CD14-positive monocyte (primary cell): ENCODE results near the gene LRRC1. TPM values are rescaled to one million over a fixed set of nuclear protein-coding genes. Genes with fewer than 3 reads are reported as not detected.

Source experiments
- DNase-seq, 3 donors: peaks; one replicate each; pipeline ENCODE4 v3.0.0-alpha.2; 2011 to 2022
- H2AFZ ChIP-seq: 2 replicates; pipeline ENCODE4 v1.6.0; 2012; ENCODE audit warnings: mild to moderate bottlenecking, low read depth, low read length, inconsistent platforms; ENCODE audit not compliant: insufficient read depth, poor library complexity, severe bottlenecking
- H3K27ac ChIP-seq, 2 donors: 1 replicate in 1 of 2; 2 replicates in 1 of 2; pipeline ENCODE4 v1.5.1; 2012 to 2013; ENCODE audit warnings: low read length in 2 of 2, control low read depth in 1 of 2, inconsistent platforms in 1 of 2, low read depth in 1 of 2, mild to moderate bottlenecking in 1 of 2
- H3K27me3 ChIP-seq, 2 donors: one replicate each; pipeline versions ENCODE4 v1.6.0 to v1.6.1; 2011 to 2013; ENCODE audit warnings: low read length in 2 of 2; ENCODE audit not compliant: control insufficient read depth in 2 of 2, insufficient read depth in 2 of 2
- H3K36me3 ChIP-seq, 2 donors: replicated peaks in 1 of 2; 1 replicate in 1 of 2; 2 replicates in 1 of 2; pipeline versions ENCODE4 v1.5.1 to v1.6.1; 2012 to 2013; ENCODE audit warnings: low read length in 2 of 2, control low read depth in 1 of 2, inconsistent platforms in 1 of 2, mild to moderate bottlenecking in 1 of 2; ENCODE audit not compliant: insufficient read depth in 2 of 2, control insufficient read depth in 1 of 2
- H3K4me1 ChIP-seq, 2 donors: 1 replicate in 1 of 2; 2 replicates in 1 of 2; pipeline versions ENCODE4 v1.5.1 to v1.6.1; 2012 to 2013; ENCODE audit warnings: low read length in 2 of 2, control low read depth in 1 of 2, inconsistent platforms in 1 of 2, mild to moderate bottlenecking in 1 of 2, moderate library complexity in 1 of 2; ENCODE audit not compliant: insufficient read depth in 2 of 2, control insufficient read depth in 1 of 2
- H3K4me2 ChIP-seq: replicated peaks from 2 replicates; pipeline ENCODE3; 2012; ENCODE audit warnings: low read length, moderate library complexity, mild to moderate bottlenecking; ENCODE audit not compliant: poor library complexity, severe bottlenecking; ENCODE audit errors: extremely low read depth
- H3K4me3 ChIP-seq, 3 experiments: fragments of 200-600 bp in 1 of 3; sonication (generic) in 1 of 3; replicated peaks in 1 of 3; 1 replicate in 2 of 3; 2 replicates in 1 of 3; pipeline ENCODE4 v1.5.1; 2011 to 2013; ENCODE audit warnings: low read length in 3 of 3, mild to moderate bottlenecking in 3 of 3, control low read depth in 2 of 3, low read depth in 2 of 3, inconsistent platforms in 1 of 3, moderate library complexity in 1 of 3
- H3K79me2 ChIP-seq: 2 replicates; pipeline ENCODE4 v1.6.0; 2012; ENCODE audit warnings: mild to moderate bottlenecking, control low read depth, inconsistent platforms, low read length, moderate library complexity; ENCODE audit not compliant: insufficient read depth
- H3K9ac ChIP-seq: 2 replicates; pipeline ENCODE4 v1.6.0; 2017; ENCODE audit warnings: low read length, mild to moderate bottlenecking; ENCODE audit not compliant: insufficient read depth, poor library complexity, severe bottlenecking
- H3K9me3 ChIP-seq, 2 donors: replicated peaks in 1 of 2; 1 replicate in 1 of 2; 2 replicates in 1 of 2; pipeline versions ENCODE4 v1.5.1 to v1.6.1; 2012 to 2013; ENCODE audit warnings: low read length in 2 of 2, control low read depth in 1 of 2; ENCODE audit not compliant: control insufficient read depth in 1 of 2, insufficient read depth in 1 of 2
- H4K20me1 ChIP-seq: 2 replicates; pipeline ENCODE4 v1.6.0; 2012; ENCODE audit warnings: mild to moderate bottlenecking, low read length, control low read depth, moderate library complexity; ENCODE audit not compliant: insufficient read depth
- H3K27ac Mint-ChIP-seq, 7 donors: one replicate each; pipeline ENCODE4 v1.8.0; 2020; ENCODE audit warnings: mild to moderate bottlenecking in 7 of 7, mixed read lengths in 7 of 7, moderate library complexity in 6 of 7, inconsistent platforms in 2 of 7
- H3K27me3 Mint-ChIP-seq, 3 donors: one replicate each; pipeline ENCODE4 v1.8.0; 2021 to 2022; ENCODE audit warnings: low read depth in 3 of 3, mild to moderate bottlenecking in 3 of 3, mixed read lengths in 3 of 3, moderate library complexity in 3 of 3, inconsistent platforms in 1 of 3
- H3K36me3 Mint-ChIP-seq, 2 donors: one replicate each; pipeline ENCODE4 v1.8.0; 2020; ENCODE audit warnings: mixed read lengths in 2 of 2, inconsistent platforms in 1 of 2, mild to moderate bottlenecking in 1 of 2
- H3K4me1 Mint-ChIP-seq: one replicate; pipeline ENCODE4 v1.8.0; 2020; ENCODE audit warnings: mild to moderate bottlenecking, mixed read lengths
- H3K4me3 Mint-ChIP-seq, 2 donors: one replicate each; pipeline ENCODE4 v1.8.0; 2020; ENCODE audit warnings: mild to moderate bottlenecking in 2 of 2, mixed read lengths in 2 of 2, moderate library complexity in 1 of 2
- H3K9me3 Mint-ChIP-seq, 7 donors: one replicate each; pipeline ENCODE4 v1.8.0; 2020 to 2022; ENCODE audit warnings: mixed read lengths in 7 of 7, mild to moderate bottlenecking in 6 of 7, moderate library complexity in 6 of 7, inconsistent platforms in 2 of 7
- WGBS: methylation state at CpG from one replicate; pipeline ENCODE4 v1.1.5; 2013; ENCODE audit warnings: missing lambda C conversion rate; ENCODE audit not compliant: insufficient coverage; 5-methylcytosine and 5-hydroxymethylcytosine counted together
- intact Hi-C, 2 donors: fragments of 100-400 bp; cut with micrococcal nuclease; formaldehyde crosslinking; loops; one replicate each; pipeline versions ENCODE4 v1.15.0 to v1.15.1; 2023
- polyA plus RNA-seq, 3 donors: library from polyadenylated mRNA; depleted of rRNA in 1 of 3; unstranded in 2 of 3; stranded (reverse) in 1 of 3; fragments of 300-500 nt in 2 of 3; fragments of >200 nt in 1 of 3; fragmentation: Illumina TruSeq in 2 of 3; gene quantifications; 1 replicate in 2 of 3; 2 replicates in 1 of 3; pipeline ENCODE4 v1.2.3, GENCODE V29; 2012 to 2021
- TF ChIP-seq, protein P1 (sequence below): fragments of 200-600 bp; IDR thresholded peaks from one replicate; pipeline ENCODE4 v1.8.0; 2022; ENCODE audit warnings: antibody characterized with exemption, mild to moderate bottlenecking

LRRC1 gene
- polyA plus RNA-seq, 3 donors: 0.18 to 1.6 (median 0.92) TPM

DNA sequence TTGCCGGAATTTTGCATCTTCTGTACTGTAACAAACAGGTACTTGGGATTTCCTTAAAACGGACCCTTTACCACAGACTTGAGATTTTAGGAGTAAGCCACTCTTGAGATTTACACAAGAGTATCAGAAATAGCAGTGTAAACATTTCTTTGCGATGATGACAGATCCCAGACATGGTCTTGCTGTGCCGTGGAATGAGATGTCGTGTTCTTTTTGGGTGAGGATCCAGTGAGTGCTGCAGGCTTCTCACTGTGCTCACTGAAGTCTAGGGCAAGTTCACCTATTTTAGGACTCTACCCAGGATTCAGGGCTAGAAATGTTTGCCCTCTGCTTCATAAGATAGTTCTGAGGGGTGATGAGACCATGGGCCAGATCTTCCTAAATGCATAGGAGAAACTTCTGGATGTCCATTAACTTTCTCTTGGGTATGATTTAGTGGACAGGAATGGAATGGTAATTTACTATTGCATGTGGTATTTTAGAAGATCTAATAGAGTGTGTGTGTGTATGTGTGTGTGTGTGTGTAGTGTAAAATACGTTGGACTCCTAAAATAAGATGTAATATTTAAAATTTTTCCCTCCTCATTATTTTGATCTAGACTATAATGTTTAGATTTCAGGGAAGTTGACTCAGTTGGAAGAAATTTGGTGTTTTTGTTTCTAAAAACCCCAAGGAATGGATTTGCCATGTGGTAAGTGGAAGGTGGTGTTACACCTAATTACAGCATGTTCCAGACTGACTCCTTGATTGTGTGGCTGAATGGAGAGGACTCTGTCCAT is 8.5 kb downstream of the LRRC1 start:
- 95% methylated on average over 3 of the region's 6 CpGs for WGBS
- H3K4me3 Mint-ChIP-seq: no peak overlapping the region
- intact Hi-C loops: no loop called here
- Histone ChIP-seq H3K4me3 (no peak overlapping the region), H3K9ac (no peak overlapping the region), H4K20me1 (no peaks in the 10 kb centered on the region), H3K9me3 (peaks cover 0 to 3% of the 10 kb centered on the region in 2 donors), H2AFZ (no peak overlapping the region), H3K36me3 (no peaks in the 10 kb centered on the region), H3K4me2 (no peak overlapping the region), H3K27ac (no peak overlapping the region), H3K79me2 (no peaks in the 10 kb centered on the region), H3K4me1 (no peaks in the 10 kb centered on the region), H3K27me3 (no peaks in the 10 kb centered on the region)
- H3K4me1 Mint-ChIP-seq: peaks cover 6% of the 10 kb centered on the region
- H3K9me3 Mint-ChIP-seq: peaks cover 0 to 6% (median 2%) of the 10 kb centered on the region in 7 donors
- H3K27ac Mint-ChIP-seq: no peak overlapping the region
- H3K27me3 Mint-ChIP-seq: peaks cover 0 to 2% (median 0%) of the 10 kb centered on the region in 3 donors
- TF ChIP-seq, protein P1, sequence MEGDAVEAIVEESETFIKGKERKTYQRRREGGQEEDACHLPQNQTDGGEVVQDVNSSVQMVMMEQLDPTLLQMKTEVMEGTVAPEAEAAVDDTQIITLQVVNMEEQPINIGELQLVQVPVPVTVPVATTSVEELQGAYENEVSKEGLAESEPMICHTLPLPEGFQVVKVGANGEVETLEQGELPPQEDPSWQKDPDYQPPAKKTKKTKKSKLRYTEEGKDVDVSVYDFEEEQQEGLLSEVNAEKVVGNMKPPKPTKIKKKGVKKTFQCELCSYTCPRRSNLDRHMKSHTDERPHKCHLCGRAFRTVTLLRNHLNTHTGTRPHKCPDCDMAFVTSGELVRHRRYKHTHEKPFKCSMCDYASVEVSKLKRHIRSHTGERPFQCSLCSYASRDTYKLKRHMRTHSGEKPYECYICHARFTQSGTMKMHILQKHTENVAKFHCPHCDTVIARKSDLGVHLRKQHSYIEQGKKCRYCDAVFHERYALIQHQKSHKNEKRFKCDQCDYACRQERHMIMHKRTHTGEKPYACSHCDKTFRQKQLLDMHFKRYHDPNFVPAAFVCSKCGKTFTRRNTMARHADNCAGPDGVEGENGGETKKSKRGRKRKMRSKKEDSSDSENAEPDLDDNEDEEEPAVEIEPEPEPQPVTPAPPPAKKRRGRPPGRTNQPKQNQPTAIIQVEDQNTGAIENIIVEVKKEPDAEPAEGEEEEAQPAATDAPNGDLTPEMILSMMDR: no peak
- H3K36me3 Mint-ChIP-seq: no peaks in the 10 kb centered on the region
- DNase-seq: no peak

DNA sequence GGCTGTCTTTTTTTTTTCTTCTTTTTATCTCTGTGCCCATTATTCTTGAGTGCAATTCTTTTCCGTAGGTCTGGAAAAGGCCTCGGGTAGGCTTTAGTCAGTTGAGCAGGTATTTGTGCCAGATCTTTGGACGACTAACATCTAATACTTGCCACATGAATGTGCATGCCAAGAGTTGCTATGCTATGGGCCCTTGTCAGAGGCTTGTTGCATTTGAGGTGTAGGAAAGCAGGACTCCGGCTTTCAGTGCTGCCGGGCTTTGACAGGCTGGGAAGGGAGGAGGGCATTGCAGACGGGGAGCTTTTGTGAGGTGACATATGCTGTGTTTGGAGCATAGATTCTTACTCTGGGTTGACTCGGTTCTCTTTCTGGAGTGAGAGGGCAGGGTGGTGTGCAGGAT is 10.2 kb downstream of the LRRC1 start:
- H3K9me3 Mint-ChIP-seq: peaks cover 0 to 6% (median 2%) of the 10 kb centered on the region in 7 donors
- Histone ChIP-seq H3K79me2 (no peaks in the 10 kb centered on the region), H4K20me1 (no peaks in the 10 kb centered on the region), H3K36me3 (no peaks in the 10 kb centered on the region), H3K27me3 (no peaks in the 10 kb centered on the region), H3K4me1 (no peaks in the 10 kb centered on the region), H3K4me3 (no peak overlapping the region), H2AFZ (no peak overlapping the region), H3K9me3 (peaks cover 0 to 3% of the 10 kb centered on the region in 2 donors), H3K9ac (no peak overlapping the region), H3K27ac (no peak overlapping the region), H3K4me2 (no peak overlapping the region)
- H3K4me3 Mint-ChIP-seq: no peak overlapping the region
- no peaks in the 10 kb centered on the region for H3K36me3 Mint-ChIP-seq
- H3K27ac Mint-ChIP-seq: no peak overlapping the region
- DNase-seq: no peak
- TF ChIP-seq, protein P1: no peak
- H3K4me1 Mint-ChIP-seq: peaks cover 4% of the 10 kb centered on the region
- no peaks in the 10 kb centered on the region for H3K27me3 Mint-ChIP-seq
- 98% methylated on average over 6 of the region's 7 CpGs for WGBS
- intact Hi-C loops: no loop called here
